HFF-Myc (cell line): ENCODE results near the gene MRPL36.

Experiments used
- DNase-seq: peaks from one replicate; pipeline ENCODE4 v3.0.0-alpha.2; 2011; ENCODE audit warnings: low read depth; ENCODE audit errors: extremely low read depth
- H3K4me3 ChIP-seq: replicated peaks from 2 replicates; pipeline ENCODE4 v1.5.1; 2011; ENCODE audit warnings: low read depth, mild to moderate bottlenecking, control low read depth, low read length
- TF ChIP-seq, protein P1 (sequence below): IDR thresholded peaks from 2 replicates; pipeline ENCODE4 v1.5.1; 2012; ENCODE audit warnings: mild to moderate bottlenecking, low read depth, low read length, control low read depth; ENCODE audit errors: missing control alignments

MRPL36 gene

GRCh38 chr5:1758574-1758973 lies 41.1 kb downstream of the MRPL36 start:
- DNase-seq: no peak
- TF ChIP-seq, protein P1, sequence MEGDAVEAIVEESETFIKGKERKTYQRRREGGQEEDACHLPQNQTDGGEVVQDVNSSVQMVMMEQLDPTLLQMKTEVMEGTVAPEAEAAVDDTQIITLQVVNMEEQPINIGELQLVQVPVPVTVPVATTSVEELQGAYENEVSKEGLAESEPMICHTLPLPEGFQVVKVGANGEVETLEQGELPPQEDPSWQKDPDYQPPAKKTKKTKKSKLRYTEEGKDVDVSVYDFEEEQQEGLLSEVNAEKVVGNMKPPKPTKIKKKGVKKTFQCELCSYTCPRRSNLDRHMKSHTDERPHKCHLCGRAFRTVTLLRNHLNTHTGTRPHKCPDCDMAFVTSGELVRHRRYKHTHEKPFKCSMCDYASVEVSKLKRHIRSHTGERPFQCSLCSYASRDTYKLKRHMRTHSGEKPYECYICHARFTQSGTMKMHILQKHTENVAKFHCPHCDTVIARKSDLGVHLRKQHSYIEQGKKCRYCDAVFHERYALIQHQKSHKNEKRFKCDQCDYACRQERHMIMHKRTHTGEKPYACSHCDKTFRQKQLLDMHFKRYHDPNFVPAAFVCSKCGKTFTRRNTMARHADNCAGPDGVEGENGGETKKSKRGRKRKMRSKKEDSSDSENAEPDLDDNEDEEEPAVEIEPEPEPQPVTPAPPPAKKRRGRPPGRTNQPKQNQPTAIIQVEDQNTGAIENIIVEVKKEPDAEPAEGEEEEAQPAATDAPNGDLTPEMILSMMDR: no peak
- H3K4me3 ChIP-seq: no peak overlapping the region

DNA sequence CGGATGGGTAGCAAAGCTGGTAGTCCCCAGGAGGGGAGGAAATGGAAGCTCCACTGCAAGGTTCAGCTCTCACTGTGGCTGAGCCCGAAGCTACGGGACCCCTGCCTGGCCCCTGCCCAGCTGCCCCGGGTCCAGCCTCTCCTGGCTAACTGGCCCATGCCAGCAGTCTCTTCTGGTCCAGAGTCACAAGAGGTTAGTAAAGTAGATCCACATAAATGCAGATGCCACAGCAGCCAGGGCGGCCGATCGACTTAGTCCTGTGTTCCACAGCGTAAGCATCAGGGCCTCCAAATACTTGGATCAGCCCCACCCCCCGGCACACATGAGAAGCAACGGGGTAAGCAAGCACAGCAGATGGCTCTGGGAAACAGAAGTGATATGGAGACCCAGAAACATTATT lies 42.1 kb downstream of the MRPL36 start:
- TF ChIP-seq, protein P1: no peak
- no peak for DNase-seq

GRCh38 chr5:1756481-1756880 lies 43.2 kb downstream of the MRPL36 start:
- no peak overlapping the region for H3K4me3 ChIP-seq
- TF ChIP-seq, protein P1: no peak
- no peak for DNase-seq

More for the DNA sequence above, 42.1 kb downstream of the MRPL36 start:
- no peak overlapping the region for H3K4me3 ChIP-seq

GRCh38 chr5:1755321-1755949 lies 44.2 kb downstream of the MRPL36 start:
- DNase-seq: no peak
- H3K4me3 ChIP-seq: no peak overlapping the region
- TF ChIP-seq, protein P1: no peak

DNA sequence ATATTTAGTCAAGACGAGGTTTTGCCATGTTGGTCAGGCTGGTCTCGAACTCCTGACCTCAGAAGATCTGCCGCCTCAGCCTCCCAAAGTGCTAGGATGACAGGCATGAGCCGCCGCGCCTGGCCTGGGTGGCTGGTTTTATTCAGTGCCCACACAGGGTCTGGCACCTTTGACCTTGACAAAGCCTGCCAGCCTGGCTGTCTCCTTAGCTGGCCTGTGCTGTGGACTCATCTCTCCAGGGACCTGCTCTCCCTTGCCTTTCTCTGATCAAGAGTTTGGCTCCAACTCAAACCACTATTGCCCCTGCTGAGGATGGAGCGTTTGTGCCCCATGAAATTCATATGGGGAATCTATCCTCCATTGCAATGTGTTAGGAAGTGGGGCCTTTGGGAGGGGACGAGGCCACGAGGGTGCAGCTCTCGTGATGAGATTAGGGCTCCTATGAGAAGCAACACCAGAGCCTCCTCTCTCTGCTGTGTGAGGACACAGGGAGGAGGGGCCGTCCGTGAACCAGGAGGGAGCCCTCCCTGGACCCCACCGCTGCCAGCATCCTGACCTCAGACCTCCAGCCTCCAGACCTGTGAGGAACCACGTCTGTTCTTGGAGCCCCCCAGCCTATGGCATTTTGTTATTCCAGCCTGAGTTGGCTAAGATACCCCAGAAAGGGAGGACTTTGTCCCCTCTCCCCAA lies 45.0 kb downstream of the MRPL36 start:
- TF ChIP-seq, protein P1: no peak
- H3K4me3 ChIP-seq: no peak overlapping the region
- DNase-seq: no peak

DNA sequence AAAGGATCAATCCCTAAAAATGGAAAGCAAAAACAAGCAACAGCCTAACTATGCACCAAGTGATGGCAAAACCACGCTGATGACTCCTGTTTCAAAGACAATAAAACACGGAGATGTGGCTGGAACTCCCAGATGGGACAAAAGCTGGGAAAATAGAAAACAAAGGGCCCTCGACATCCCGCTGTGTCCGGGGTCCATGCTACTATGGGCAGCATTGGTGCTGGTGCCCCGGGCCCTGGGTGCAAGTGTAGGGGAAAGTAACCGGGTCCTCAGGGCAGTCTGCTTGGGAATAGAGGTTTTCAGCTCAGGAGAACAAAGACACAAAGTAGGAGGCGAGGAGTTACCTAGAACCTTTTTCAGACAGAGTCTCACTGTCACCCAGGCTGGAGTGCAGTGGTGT lies 46.1 kb downstream of the MRPL36 start:
- TF ChIP-seq, protein P1: no peak
- DNase-seq: no peak
- no peak overlapping the region for H3K4me3 ChIP-seq
